SKM-1 treated with dmso at 0.1 percent for 144 hours (cell line): Measurements from ENCODE around the gene LDHB.
"Not testable (repeated sequence)": the region's sequence is repeated elsewhere in the genome, so short reads cannot be mapped to it uniquely, and the experiment has no call there.

ENCODE experiments used
- DNase-seq: peaks from one replicate; lab custom pipeline; 2025; ENCODE audit not compliant: unreplicated experiment; lab: John Stamatoyannopoulos, UW

LDHB gene

GRCh38 chr12:21657326-21658077, at the start of gene LDHB:
LDHB (minus strand) TSS chr12:21657842; CDS start chr12:21654671, 3,171 bp downstream.
- DNase-seq, result peak; percentile 75

- no peak for DNase-seq
These were observed 47.2 kb upstream of the LDHB start for GRCh38 chr12:21704847-21705246.

- DNase-seq, result no peak
These were observed 42.2 kb upstream of the LDHB start for GRCh38 chr12:21699851-21700250.

GRCh38 chr12:21697904-21698630, 40.4 kb upstream of the LDHB start:
- DNase-seq, result no peak

GRCh38 chr12:21696625-21697024, 39.0 kb upstream of the LDHB start:
- DNase-seq, result no peak

- DNase-seq, result no peak
These were observed 38.3 kb upstream of the LDHB start for GRCh38 chr12:21695986-21696385.

GRCh38 chr12:21694660-21695059, 37.0 kb upstream of the LDHB start:
- no peak for DNase-seq

GRCh38 chr12:21691515-21691914, 33.9 kb upstream of the LDHB start:
- no peak for DNase-seq

- no peak for DNase-seq
These were observed 33.2 kb upstream of the LDHB start for GRCh38 chr12:21690704-21691368.

- DNase-seq, result no peak
These were observed 25.5 kb upstream of the LDHB start for GRCh38 chr12:21683115-21683514.

- DNase-seq, result no peak
These were observed 21.3 kb upstream of the LDHB start for GRCh38 chr12:21678959-21679358.

GRCh38 chr12:21677622-21678277, 20.1 kb upstream of the LDHB start:
- DNase-seq, result no peak

GRCh38 chr12:21677204-21677603, 19.6 kb upstream of the LDHB start:
- DNase-seq, result no peak

- no peak for DNase-seq
These were observed 19.1 kb upstream of the LDHB start for GRCh38 chr12:21676776-21677175.

- no peak for DNase-seq
These were observed 18.0 kb upstream of the LDHB start for GRCh38 chr12:21675641-21676040.

- no peak for DNase-seq
These were observed 17.5 kb upstream of the LDHB start for GRCh38 chr12:21675096-21675495.

- not testable (repeated sequence) for DNase-seq
These were observed 16.3 kb upstream of the LDHB start for GRCh38 chr12:21673830-21674552.

- DNase-seq, result no peak
These were observed 14.5 kb upstream of the LDHB start for GRCh38 chr12:21672146-21672545.

GRCh38 chr12:21666722-21667121, 9.1 kb upstream of the LDHB start:
- no peak for DNase-seq

- no peak for DNase-seq
These were observed 8.2 kb upstream of the LDHB start for GRCh38 chr12:21665816-21666215.
